Measurements from ENCODE around the gene TRIM15. TPM values are rescaled to one million over a fixed set of nuclear protein-coding genes. Genes with fewer than 3 reads are reported as not detected.
A peak's percentile ranks its signal among the peaks of the same experiment; 100 is the strongest.

The TRIM15 gene
- total RNA-seq, 1 donor from 2014 or later, result not detected

- H3K4me3 Mint-ChIP-seq (ENCODE audit: unreplicated experiment), result no peak overlapping the region
- peaks cover 84% of the 10 kb centered on the region for H3K27me3 Mint-ChIP-seq (ENCODE audit: unreplicated experiment)
- H3K36me3 Mint-ChIP-seq (ENCODE audit: unreplicated experiment), result no peaks in the 10 kb centered on the region
- DNase-seq (ENCODE audit: extremely low spot score, unreplicated experiment), result no peak
- peaks cover 10% of the 10 kb centered on the region for H3K4me1 Mint-ChIP-seq (ENCODE audit: unreplicated experiment)
- TF ChIP-seq CTCF (IDR thresholded peaks at IDR 0.05), result peak; percentile 99
- H3K9me3 Mint-ChIP-seq (ENCODE audit: unreplicated experiment), result no peaks in the 10 kb centered on the region
- no peak overlapping the region for H3K27ac Mint-ChIP-seq (ENCODE audit: unreplicated experiment)
Measured at GRCh38 chr6:30130887-30131862, 32.2 kb upstream of the TRIM15 start.

- Mint-ChIP-seq H3K27me3 (ENCODE audit: unreplicated experiment) (peaks cover 84% of the 10 kb centered on the region), H3K4me1 (ENCODE audit: unreplicated experiment) (peaks cover 10% of the 10 kb centered on the region), H3K9me3 (ENCODE audit: unreplicated experiment) (no peaks in the 10 kb centered on the region), H3K36me3 (ENCODE audit: unreplicated experiment) (no peaks in the 10 kb centered on the region), H3K27ac (ENCODE audit: unreplicated experiment) (no peak overlapping the region), H3K4me3 (ENCODE audit: unreplicated experiment) (no peak overlapping the region)
- no peak for TF ChIP-seq CTCF (IDR thresholded peaks at IDR 0.05)
- DNase-seq (ENCODE audit: extremely low spot score, unreplicated experiment), result no peak
Measured at GRCh38 chr6:30131947-30132497, 31.3 kb upstream of the TRIM15 start.

- peaks cover 82% of the 10 kb centered on the region for H3K27me3 Mint-ChIP-seq (ENCODE audit: unreplicated experiment)
- H3K36me3 Mint-ChIP-seq (ENCODE audit: unreplicated experiment), result no peaks in the 10 kb centered on the region
- no peak overlapping the region for H3K27ac Mint-ChIP-seq (ENCODE audit: unreplicated experiment)
- H3K4me1 Mint-ChIP-seq (ENCODE audit: unreplicated experiment), result peaks cover 5% of the 10 kb centered on the region
- TF ChIP-seq CTCF (IDR thresholded peaks at IDR 0.05), result no peak
- H3K9me3 Mint-ChIP-seq (ENCODE audit: unreplicated experiment), result no peaks in the 10 kb centered on the region
- no peak overlapping the region for H3K4me3 Mint-ChIP-seq (ENCODE audit: unreplicated experiment)
- no peak for DNase-seq (ENCODE audit: extremely low spot score, unreplicated experiment)
Measured at GRCh38 chr6:30135147-30135546, 28.2 kb upstream of the TRIM15 start.

- Mint-ChIP-seq H3K36me3 (ENCODE audit: unreplicated experiment) (no peaks in the 10 kb centered on the region), H3K27ac (ENCODE audit: unreplicated experiment) (no peak within 1 kb of the TSS), H3K4me3 (ENCODE audit: unreplicated experiment) (no peak within 1 kb of the TSS), H3K9me3 (ENCODE audit: unreplicated experiment) (no peaks in the 10 kb centered on the region), H3K27me3 (ENCODE audit: unreplicated experiment) (peaks cover 80% of the 10 kb centered on the region), H3K4me1 (ENCODE audit: unreplicated experiment) (peaks cover 4% of the 10 kb centered on the region)
- TF ChIP-seq CTCF (IDR thresholded peaks at IDR 0.05), result no peak
- DNase-seq (ENCODE audit: extremely low spot score, unreplicated experiment), result no peak
Measured at GRCh38 chr6:30135757-30136156, 27.6 kb upstream of the TRIM15 start, which contains the start of gene TRIM40. TSS of gene TRIM40 (plus strand) at chr6:30136140. CDS start at chr6:30137037, 897 bp downstream.

All from osteocyte (in vitro differentiated cells).